Smooth muscle cell (in vitro differentiated cells): ENCODE results near the gene ADISSP. TPM values are rescaled to one million over a fixed set of nuclear protein-coding genes. Genes with fewer than 3 reads are reported as not detected.

Source experiments
- DNase-seq: peaks from one replicate; lab custom pipeline; 2025; ENCODE audit not compliant: unreplicated experiment; lab: John Stamatoyannopoulos, UW
- H2AFZ ChIP-seq: fragments of 200-600 bp; sonication (generic); 2 replicates; pipeline ENCODE4 v1.6.0; 2016; ENCODE audit warnings: antibody characterized with exemption, low read depth, mild to moderate bottlenecking
- H3F3A ChIP-seq: fragments of 200-600 bp; sonication (generic); 2 replicates; pipeline ENCODE4 v1.6.0; 2017; ENCODE audit warnings: antibody characterized with exemption, low read depth
- H3K27ac ChIP-seq: fragments of 200-600 bp; sonication (generic); 2 replicates; pipeline ENCODE4 v1.5.1; 2016; ENCODE audit warnings: low read depth, mild to moderate bottlenecking
- H3K27me3 ChIP-seq: fragments of 200-600 bp; sonication (generic); 2 replicates; pipeline ENCODE4 v1.6.1; 2016; ENCODE audit warnings: low read depth, mild to moderate bottlenecking
- H3K36me3 ChIP-seq: fragments of 200-600 bp; sonication (generic); 2 replicates; pipeline ENCODE4 v1.5.1; 2016; ENCODE audit warnings: low read depth
- H3K4me1 ChIP-seq: fragments of 200-600 bp; sonication (generic); 2 replicates; pipeline ENCODE4 v1.5.1; 2016; ENCODE audit warnings: low read depth
- H3K4me2 ChIP-seq: fragments of 200-600 bp; sonication (generic); 2 replicates; pipeline ENCODE4 v1.6.0; 2016; ENCODE audit warnings: mild to moderate bottlenecking
- H3K4me3 ChIP-seq: fragments of 200-600 bp; sonication (generic); 2 replicates; pipeline ENCODE4 v1.5.1; 2016; ENCODE audit warnings: mild to moderate bottlenecking
- H3K79me2 ChIP-seq: fragments of 200-600 bp; sonication (generic); 2 replicates; pipeline ENCODE4 v1.6.0; 2016; ENCODE audit warnings: low read depth, mild to moderate bottlenecking
- H3K9ac ChIP-seq: fragments of 200-600 bp; sonication (generic); 2 replicates; pipeline ENCODE4 v1.6.0; 2016; ENCODE audit warnings: low read depth
- H3K9me3 ChIP-seq: fragments of 200-600 bp; sonication (generic); replicated peaks from 2 replicates; pipeline ENCODE4 v1.5.1; 2016; ENCODE audit warnings: low read depth
- H4K20me1 ChIP-seq: fragments of 200-600 bp; sonication (generic); 2 replicates; pipeline ENCODE4 v1.6.0; 2016; ENCODE audit warnings: low read depth
- WGBS: methylation state at CpG from one replicate; pipeline ENCODE4 v1.1.7; 2016; ENCODE audit warnings: low lambda C conversion rate; 5-methylcytosine and 5-hydroxymethylcytosine counted together
- polyA plus RNA-seq: library from polyadenylated mRNA; unstranded; fragments of >200 nt; fragmentation: Nextera tagmentation; extraction: Ambion mirVana; gene quantifications from 2 replicates; pipeline ENCODE4 v1.2.1, GENCODE V29; 2016
- total RNA-seq: library from RNA; depleted of rRNA; stranded (reverse); fragments of >200 nt; gene quantifications from 2 replicates; pipeline ENCODE4 v1.2.3, GENCODE V29; 2014
- TF ChIP-seq, protein P1 (sequence below): fragments of 200-600 bp; sonication (generic); IDR thresholded peaks from 2 replicates; pipeline ENCODE4 v1.5.1; 2017; ENCODE audit warnings: borderline replicate concordance, mild to moderate bottlenecking, antibody characterized with exemption; ENCODE audit not compliant: insufficient read depth, poor library complexity, severe bottlenecking

Gene ADISSP
- total and polyA plus RNA-seq, 2 experiments from 2014 or later: 7.6 to 46.7 TPM

DNA sequence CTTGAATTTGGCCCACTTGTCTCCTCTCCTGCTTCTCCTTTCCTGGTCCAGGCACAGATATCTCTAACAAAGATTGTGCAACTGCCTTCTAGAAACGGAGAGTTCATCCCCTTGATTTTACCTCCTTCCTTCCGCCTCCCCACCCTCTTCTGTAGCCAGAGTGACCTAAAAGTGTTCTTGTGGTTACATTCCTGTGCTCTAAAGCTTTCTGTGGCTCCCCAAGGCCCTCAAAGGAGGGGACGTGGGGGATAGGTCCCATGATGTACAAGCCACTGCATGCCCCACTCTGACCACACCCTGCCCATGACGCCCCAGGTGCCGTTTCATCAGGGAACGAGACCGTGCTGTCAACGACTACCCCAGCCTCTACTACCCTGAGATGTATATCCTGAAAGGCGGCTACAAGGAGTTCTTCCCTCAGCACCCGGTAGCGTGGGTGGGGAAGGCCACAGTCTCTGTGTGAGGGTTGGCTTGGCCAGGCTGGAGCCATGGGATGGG, 36.8 kb upstream of the ADISSP start:
- WGBS: 96% methylated on average over 11 of the region's 11 CpGs
- Histone ChIP-seq H3K27ac (no peak overlapping the region), H3K4me1 (peaks cover 15% of the 10 kb centered on the region), H3K4me2 (no peak overlapping the region), H3K79me2 (no peaks in the 10 kb centered on the region), H4K20me1 (no peaks in the 10 kb centered on the region), H3F3A (peaks cover 10% of the 10 kb centered on the region), H2AFZ (no peak overlapping the region), H3K9me3 (no peaks in the 10 kb centered on the region), H3K27me3 (no peaks in the 10 kb centered on the region), H3K36me3 (no peaks in the 10 kb centered on the region), H3K9ac (no peak overlapping the region), H3K4me3 (no peak overlapping the region)
- no peak for DNase-seq
- TF ChIP-seq, protein P1, sequence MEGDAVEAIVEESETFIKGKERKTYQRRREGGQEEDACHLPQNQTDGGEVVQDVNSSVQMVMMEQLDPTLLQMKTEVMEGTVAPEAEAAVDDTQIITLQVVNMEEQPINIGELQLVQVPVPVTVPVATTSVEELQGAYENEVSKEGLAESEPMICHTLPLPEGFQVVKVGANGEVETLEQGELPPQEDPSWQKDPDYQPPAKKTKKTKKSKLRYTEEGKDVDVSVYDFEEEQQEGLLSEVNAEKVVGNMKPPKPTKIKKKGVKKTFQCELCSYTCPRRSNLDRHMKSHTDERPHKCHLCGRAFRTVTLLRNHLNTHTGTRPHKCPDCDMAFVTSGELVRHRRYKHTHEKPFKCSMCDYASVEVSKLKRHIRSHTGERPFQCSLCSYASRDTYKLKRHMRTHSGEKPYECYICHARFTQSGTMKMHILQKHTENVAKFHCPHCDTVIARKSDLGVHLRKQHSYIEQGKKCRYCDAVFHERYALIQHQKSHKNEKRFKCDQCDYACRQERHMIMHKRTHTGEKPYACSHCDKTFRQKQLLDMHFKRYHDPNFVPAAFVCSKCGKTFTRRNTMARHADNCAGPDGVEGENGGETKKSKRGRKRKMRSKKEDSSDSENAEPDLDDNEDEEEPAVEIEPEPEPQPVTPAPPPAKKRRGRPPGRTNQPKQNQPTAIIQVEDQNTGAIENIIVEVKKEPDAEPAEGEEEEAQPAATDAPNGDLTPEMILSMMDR: no peak

DNA sequence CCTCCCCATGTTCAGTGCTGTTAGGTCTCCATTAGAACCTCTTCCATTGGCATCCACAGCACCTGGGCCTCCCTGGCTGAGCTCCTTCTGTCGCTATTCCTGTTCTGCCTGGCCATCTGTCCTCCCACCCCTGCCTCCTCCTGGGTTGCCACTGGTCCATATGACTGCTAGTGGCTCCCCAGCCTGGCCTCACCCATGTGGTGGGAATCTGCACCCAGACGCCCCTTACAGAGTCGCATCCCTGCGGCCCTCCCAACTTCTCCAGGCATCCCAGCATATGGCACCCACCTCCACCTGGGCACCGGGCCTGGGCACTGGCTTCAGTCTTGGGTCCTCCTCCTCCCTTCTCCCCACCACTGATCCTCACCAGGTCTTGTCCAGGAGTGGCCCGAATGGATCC, 36.3 kb upstream of the ADISSP start:
- no peak overlapping the region for H3K9ac ChIP-seq
- H3K4me1 ChIP-seq: peaks cover 19% of the 10 kb centered on the region
- no peaks in the 10 kb centered on the region for H4K20me1 ChIP-seq
- no peak overlapping the region for H3K27ac ChIP-seq
- H3K4me3 ChIP-seq: no peak overlapping the region
- H3K4me2 ChIP-seq: no peak overlapping the region
- no peaks in the 10 kb centered on the region for H3K36me3 ChIP-seq
- TF ChIP-seq, protein P1: no peak
- H3K27me3 ChIP-seq: no peaks in the 10 kb centered on the region
- peaks cover 10% of the 10 kb centered on the region for H3F3A ChIP-seq
- no peaks in the 10 kb centered on the region for H3K79me2 ChIP-seq
- no peak for DNase-seq
- H3K9me3 ChIP-seq: no peaks in the 10 kb centered on the region
- WGBS: 96% methylated on average over 6 of the region's 6 CpGs
- no peak overlapping the region for H2AFZ ChIP-seq

DNA sequence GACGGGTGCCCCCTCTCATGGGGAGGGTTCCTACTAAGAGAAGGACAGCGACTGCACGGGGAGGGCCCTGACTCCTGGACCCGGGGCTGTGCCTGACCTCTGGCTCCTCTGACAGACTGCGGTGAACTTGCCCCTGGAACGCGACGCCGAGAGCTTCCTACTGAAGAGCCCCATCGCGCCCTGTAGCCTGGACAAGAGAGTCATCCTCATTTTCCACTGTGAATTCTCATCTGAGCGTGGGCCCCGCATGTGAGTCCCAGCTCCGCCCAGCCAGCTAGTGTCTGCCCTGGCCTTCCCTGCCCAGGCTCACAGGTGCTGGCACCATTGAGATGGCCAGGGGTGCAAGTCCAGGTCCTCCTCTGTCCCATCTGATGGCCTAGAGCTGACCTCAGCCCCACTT, 35.7 kb upstream of the ADISSP start:
- H3K9ac ChIP-seq: no peak overlapping the region
- no peaks in the 10 kb centered on the region for H4K20me1 ChIP-seq
- H3K4me3 ChIP-seq: no peak overlapping the region
- H3K27ac ChIP-seq: no peak overlapping the region
- H3K4me1 ChIP-seq: peaks cover 21% of the 10 kb centered on the region
- no peaks in the 10 kb centered on the region for H3K79me2 ChIP-seq
- 89% methylated on average over 14 of the region's 14 CpGs for WGBS
- no peaks in the 10 kb centered on the region for H3K36me3 ChIP-seq
- no peak overlapping the region for H3K4me2 ChIP-seq
- DNase-seq: no peak
- H3K27me3 ChIP-seq: no peaks in the 10 kb centered on the region
- H3K9me3 ChIP-seq: no peaks in the 10 kb centered on the region
- H2AFZ ChIP-seq: no peak overlapping the region
- TF ChIP-seq, protein P1: no peak
- peaks cover 10% of the 10 kb centered on the region for H3F3A ChIP-seq

DNA sequence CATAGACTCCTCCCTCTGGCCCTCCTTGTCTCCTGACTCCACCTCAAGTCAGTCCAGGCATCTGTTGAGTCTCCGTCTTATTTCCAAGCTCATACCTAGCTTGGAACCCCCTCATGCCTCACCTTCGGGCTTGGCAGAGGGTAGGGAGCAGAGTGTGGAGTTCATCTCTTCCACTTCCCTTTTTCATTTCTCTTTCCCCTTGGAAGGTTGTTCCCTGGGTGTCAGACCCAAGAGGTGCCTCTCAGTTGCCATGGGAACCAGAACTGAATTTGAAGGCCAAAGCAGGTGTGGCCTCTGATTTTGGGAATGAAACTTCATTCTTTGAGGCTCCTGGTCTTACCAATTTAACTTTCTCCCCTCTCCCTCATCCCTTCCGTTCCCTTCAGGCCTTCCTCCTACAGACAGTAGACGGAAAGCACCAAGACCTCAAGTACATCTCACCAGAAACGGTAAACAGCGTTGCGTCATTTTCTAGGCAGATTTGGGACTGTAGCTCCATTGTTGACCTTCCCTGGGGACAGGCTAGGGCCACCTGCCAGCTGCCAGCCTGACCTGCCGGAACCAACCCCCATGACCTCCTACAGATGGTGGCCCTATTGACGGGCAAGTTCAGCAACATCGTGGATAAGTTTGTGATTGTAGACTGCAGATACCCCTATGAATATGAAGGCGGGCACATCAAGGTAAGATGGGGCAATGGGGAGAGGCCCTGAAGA, 35.1 kb upstream of the ADISSP start:
- TF ChIP-seq, protein P1: no peak
- H2AFZ ChIP-seq: no peak overlapping the region
- H3K27me3 ChIP-seq: no peaks in the 10 kb centered on the region
- H3K4me1 ChIP-seq: peaks cover 21% of the 10 kb centered on the region
- H3K9me3 ChIP-seq: no peaks in the 10 kb centered on the region
- H3K79me2 ChIP-seq: no peaks in the 10 kb centered on the region
- H3K4me2 ChIP-seq: no peak overlapping the region
- no peak overlapping the region for H3K9ac ChIP-seq
- H3K4me3 ChIP-seq: no peak overlapping the region
- no peak for DNase-seq
- H3F3A ChIP-seq: peaks cover 10% of the 10 kb centered on the region
- H4K20me1 ChIP-seq: no peaks in the 10 kb centered on the region
- 99% methylated on average over 11 of the region's 11 CpGs for WGBS
- no peak overlapping the region for H3K27ac ChIP-seq
- no peaks in the 10 kb centered on the region for H3K36me3 ChIP-seq
